ENCODE data around the gene KIRREL3. TPM values are rescaled to one million over a fixed set of nuclear protein-coding genes. Genes with fewer than 3 reads are reported as not detected.

Gene KIRREL3
- total RNA-seq, 1 experiment from 2014 or later: 2.2 TPM

- BruUV-seq (replicated peaks): no TSS peak
- Histone ChIP-seq H3K9me3 (ENCODE audit: insufficient read depth, low read depth) (no peaks in the 10 kb centered on the region), H3K36me3 (ENCODE audit: low read depth) (no peaks in the 10 kb centered on the region), H3K4me3 (no peak overlapping the region), H3K4me2 (no peak overlapping the region), H2AFZ (no peak overlapping the region), H3K79me2 (ENCODE audit: low read depth) (no peaks in the 10 kb centered on the region), H3K27ac (no peak overlapping the region), H3K4me1 (replicated peaks; ENCODE audit: insufficient read depth) (no peaks in the 10 kb centered on the region), H3F3A (ENCODE audit: insufficient read depth, low read depth) (no peaks in the 10 kb centered on the region), H3K9me2 (ENCODE audit: insufficient read depth) (no peaks in the 10 kb centered on the region), H3K27me3 (ENCODE audit: insufficient read depth, low read depth) (peaks cover 49% of the 10 kb centered on the region), H4K20me1 (ENCODE audit: insufficient read depth) (no peaks in the 10 kb centered on the region)
- DNase-seq: no peak
- ChIA-PET CTCF (interaction anchor here (0.7 to 1.3 kb wide), 6 partner anchors 9 to 680 kb away, joined by 3 to 11 read pairs (median 4); partner anchors contain the start of gene KIRREL3), POLR2A (ENCODE audit: unreplicated experiment) (interaction anchor here (0.6 to 0.7 kb wide), 2 partner anchors 10 to 342 kb away, joined by 4 to 5 read pairs; partner anchors contain the start of gene KIRREL3)
- TF ChIP-seq EZH2 (IDR thresholded peaks at IDR 0.05; ENCODE audit: low read depth): no peak
- TF ChIP-seq, protein P1, sequence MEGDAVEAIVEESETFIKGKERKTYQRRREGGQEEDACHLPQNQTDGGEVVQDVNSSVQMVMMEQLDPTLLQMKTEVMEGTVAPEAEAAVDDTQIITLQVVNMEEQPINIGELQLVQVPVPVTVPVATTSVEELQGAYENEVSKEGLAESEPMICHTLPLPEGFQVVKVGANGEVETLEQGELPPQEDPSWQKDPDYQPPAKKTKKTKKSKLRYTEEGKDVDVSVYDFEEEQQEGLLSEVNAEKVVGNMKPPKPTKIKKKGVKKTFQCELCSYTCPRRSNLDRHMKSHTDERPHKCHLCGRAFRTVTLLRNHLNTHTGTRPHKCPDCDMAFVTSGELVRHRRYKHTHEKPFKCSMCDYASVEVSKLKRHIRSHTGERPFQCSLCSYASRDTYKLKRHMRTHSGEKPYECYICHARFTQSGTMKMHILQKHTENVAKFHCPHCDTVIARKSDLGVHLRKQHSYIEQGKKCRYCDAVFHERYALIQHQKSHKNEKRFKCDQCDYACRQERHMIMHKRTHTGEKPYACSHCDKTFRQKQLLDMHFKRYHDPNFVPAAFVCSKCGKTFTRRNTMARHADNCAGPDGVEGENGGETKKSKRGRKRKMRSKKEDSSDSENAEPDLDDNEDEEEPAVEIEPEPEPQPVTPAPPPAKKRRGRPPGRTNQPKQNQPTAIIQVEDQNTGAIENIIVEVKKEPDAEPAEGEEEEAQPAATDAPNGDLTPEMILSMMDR (conservative IDR thresholded peaks at IDR 0.05): peak; percentile 7; the same call in 1 of the 2 replicates
- intact Hi-C loops (cut with micrococcal nuclease; ENCODE audit: unreplicated experiment): loop anchor here (1.0 to 5.0 kb wide), 6 partner anchors 74 to 679 kb away; no protein-coding TSS in a partner anchor
Observed at GRCh38 chr11:126990716-126991480, 9.7 kb downstream of the KIRREL3 start.

DNA sequence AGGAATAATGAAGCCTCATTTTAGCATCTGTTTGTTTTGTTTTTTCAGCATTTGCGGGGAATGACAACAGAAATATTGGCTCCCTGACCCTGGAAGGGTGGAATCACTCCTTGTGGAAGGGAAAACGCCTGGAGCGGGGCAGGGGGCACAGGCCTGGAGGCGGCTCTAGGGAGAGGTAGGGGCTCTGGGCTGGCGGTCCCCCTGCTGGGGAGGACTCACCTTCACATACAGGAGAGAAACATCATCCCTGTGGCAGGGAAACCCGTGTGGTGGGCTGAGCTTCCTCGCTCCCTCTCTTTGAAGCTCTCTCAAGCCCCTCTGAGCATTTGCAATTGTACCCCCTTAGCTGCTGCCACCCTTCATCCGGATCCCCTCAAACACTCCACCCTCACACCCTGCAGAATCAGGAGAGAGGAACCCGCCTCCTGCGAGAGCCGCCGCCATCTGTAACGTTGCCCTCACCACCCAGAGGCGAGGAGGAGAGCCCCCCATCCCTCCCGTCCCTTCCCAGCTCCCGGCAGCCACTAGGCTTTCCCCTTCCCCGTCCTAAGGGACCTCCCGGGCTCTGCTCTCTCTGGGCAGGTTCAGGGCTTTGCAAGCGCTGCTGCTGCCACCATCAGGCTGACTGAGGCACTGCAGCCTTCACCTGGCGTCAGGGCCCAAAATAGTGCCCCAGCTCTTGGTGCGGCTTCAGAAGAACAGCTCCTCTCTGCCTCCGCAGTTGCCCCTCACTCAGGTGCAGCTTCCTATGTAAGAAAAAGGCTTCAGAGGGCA is 10.4 kb downstream of the KIRREL3 start:
- intact Hi-C loops (cut with micrococcal nuclease; ENCODE audit: unreplicated experiment): loop anchor here (1.0 to 5.0 kb wide), 6 partner anchors 73 to 678 kb away; no protein-coding TSS in a partner anchor
- H3K36me3 ChIP-seq (ENCODE audit: low read depth): no peaks in the 10 kb centered on the region
- H3K4me2 ChIP-seq: no peak overlapping the region
- no peak overlapping the region for H2AFZ ChIP-seq
- H3K27me3 ChIP-seq (ENCODE audit: insufficient read depth, low read depth): peaks cover 54% of the 10 kb centered on the region
- no peaks in the 10 kb centered on the region for H3F3A ChIP-seq (ENCODE audit: insufficient read depth, low read depth)
- no peak overlapping the region for H3K27ac ChIP-seq
- no peaks in the 10 kb centered on the region for H4K20me1 ChIP-seq (ENCODE audit: insufficient read depth)
- H3K9me3 ChIP-seq (ENCODE audit: insufficient read depth, low read depth): no peaks in the 10 kb centered on the region
- peak in 1 of 2 experiments; percentile 71 for DNase-seq
- no peak for TF ChIP-seq EZH2 (IDR thresholded peaks at IDR 0.05; ENCODE audit: low read depth)
- TF ChIP-seq, protein P1 (conservative IDR thresholded peaks at IDR 0.05): peak; percentile 92
- H3K4me1 ChIP-seq (replicated peaks; ENCODE audit: insufficient read depth): no peaks in the 10 kb centered on the region
- H3K4me3 ChIP-seq: no peak overlapping the region
- H3K79me2 ChIP-seq (ENCODE audit: low read depth): no peaks in the 10 kb centered on the region
- POLR2A ChIA-PET (ENCODE audit: unreplicated experiment): interaction anchor here (0.6 kb wide), 1 partner anchor 10 kb away, joined by 5 read pairs; the partner anchor contains the start of gene KIRREL3
- no peaks in the 10 kb centered on the region for H3K9me2 ChIP-seq (ENCODE audit: insufficient read depth)
- BruUV-seq (replicated peaks): no TSS peak
- CTCF ChIA-PET: interaction anchor here (0.7 to 1.3 kb wide), 7 partner anchors 10 to 679 kb away, joined by 3 to 11 read pairs (median 4); partner anchors contain the start of gene KIRREL3

DNA sequence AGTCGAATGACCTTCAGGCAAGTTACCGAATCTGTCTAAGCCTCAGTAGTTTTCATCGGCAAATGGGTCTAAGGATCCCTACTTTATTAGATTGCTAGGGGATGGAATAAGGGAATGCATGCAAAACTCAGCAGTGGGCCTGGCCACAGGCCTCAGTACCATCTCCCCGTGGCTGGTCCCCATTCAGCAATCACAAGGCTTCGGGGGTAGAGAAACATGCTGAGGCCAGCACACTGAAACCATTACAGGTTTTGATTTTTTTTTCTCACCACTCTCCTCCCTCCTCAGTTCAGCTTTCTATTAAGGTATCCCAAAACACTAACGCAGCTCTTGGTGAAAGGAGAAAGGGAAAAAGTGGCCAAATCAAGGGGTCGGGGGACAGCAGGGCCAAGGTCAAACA is 11.9 kb downstream of the KIRREL3 start:
- Histone ChIP-seq H3K4me3 (no peak overlapping the region), H3K9me3 (ENCODE audit: insufficient read depth, low read depth) (no peaks in the 10 kb centered on the region), H3K9me2 (ENCODE audit: insufficient read depth) (no peaks in the 10 kb centered on the region), H3K4me2 (no peak overlapping the region), H3K36me3 (ENCODE audit: low read depth) (no peaks in the 10 kb centered on the region), H2AFZ (no peak overlapping the region), H3K4me1 (replicated peaks; ENCODE audit: insufficient read depth) (no peaks in the 10 kb centered on the region), H3F3A (ENCODE audit: insufficient read depth, low read depth) (no peaks in the 10 kb centered on the region), H3K27me3 (ENCODE audit: insufficient read depth, low read depth) (peaks cover 58% of the 10 kb centered on the region), H3K79me2 (ENCODE audit: low read depth) (no peaks in the 10 kb centered on the region), H3K27ac (no peak overlapping the region), H4K20me1 (ENCODE audit: insufficient read depth) (no peaks in the 10 kb centered on the region)
- TF ChIP-seq, protein P1 (conservative IDR thresholded peaks at IDR 0.05): no peak
- TF ChIP-seq EZH2 (IDR thresholded peaks at IDR 0.05; ENCODE audit: low read depth): no peak
- no peak for DNase-seq
- BruUV-seq (replicated peaks): no TSS peak
- ChIA-PET CTCF (interaction anchor here (0.6 to 0.8 kb wide), 2 partner anchors 271 to 642 kb away, joined by 4 read pairs; no protein-coding TSS in a partner anchor), POLR2A (ENCODE audit: unreplicated experiment) (no interaction called here)
- intact Hi-C loops (cut with micrococcal nuclease; ENCODE audit: unreplicated experiment): no loop called here
